Peyer's patch (tissue), 4 donors: ENCODE measurements around the gene SLC6A7. TPM values are rescaled to one million over a fixed set of nuclear protein-coding genes. Genes with fewer than 3 reads are reported as not detected.
A peak's percentile ranks its signal among the peaks of the same experiment; 100 is the strongest.

ENCODE experiments used
- DNase-seq, 3 donors: peaks; one replicate each; pipeline ENCODE4 v3.0.0-alpha.2; 2017 to 2019
- H3K27ac ChIP-seq, 4 donors: fragments of 200-600 bp; sonication (generic); one replicate each; pipeline ENCODE4 v1.5.1; 2016 to 2019
- H3K27me3 ChIP-seq, 2 donors: fragments of 200-600 bp; sonication (generic); one replicate each; pipeline ENCODE4 v1.5.1; 2019
- H3K36me3 ChIP-seq, 3 donors: fragments of 200-600 bp; sonication (generic); one replicate each; pipeline ENCODE4 v1.5.1; 2016 to 2019
- H3K4me1 ChIP-seq, 4 donors: fragments of 200-600 bp; sonication (generic); one replicate each; pipeline ENCODE4 v1.5.1; 2016 to 2019
- H3K4me3 ChIP-seq, 4 donors: fragments of 200-600 bp; sonication (generic); 1 replicate in 3 of 4; 2 replicates in 1 of 4; pipeline ENCODE4 v1.5.1; 2016 to 2019; ENCODE audit warnings: mild to moderate bottlenecking in 1 of 4
- H3K9me3 ChIP-seq, 4 donors: fragments of 200-600 bp; sonication (generic); one replicate each; pipeline ENCODE4 v1.5.1; 2016 to 2019; ENCODE audit warnings: mild to moderate bottlenecking in 1 of 4
- CTCF ChIP-seq, 6 experiments: fragments of 450-650 bp in 4 of 6; fragments of 200-600 bp in 2 of 6; sonication (generic) in 1 of 6; IDR thresholded peaks; one replicate each; pipeline ENCODE4 v1.5.1; 2017 to 2019; ENCODE audit warnings: antibody characterized with exemption in 6 of 6, mild to moderate bottlenecking in 3 of 6, moderate library complexity in 1 of 6
- POLR2A ChIP-seq, 2 donors: fragments of 450-650 bp; IDR thresholded peaks; one replicate each; pipeline ENCODE4 v1.5.1; 2017; ENCODE audit warnings: antibody characterized with exemption in 2 of 2, mild to moderate bottlenecking in 2 of 2, moderate library complexity in 2 of 2
- total RNA-seq, 4 donors: library from RNA; depleted of rRNA; stranded (reverse); fragments of >200 nt; gene quantifications; one replicate each; pipeline ENCODE4 v1.1.0, GENCODE V29; 2016

SLC6A7 gene
- total RNA-seq, 4 donors from 2014 or later: 12.3 to 41.6 (median 19.9) TPM

GRCh38 chr5:150153483-150153882, 36.4 kb upstream of the SLC6A7 start:
- Histone ChIP-seq H3K4me3 (peak overlapping the region; percentile 0 to 44 (median 23)), H3K36me3 (no peaks in the 10 kb centered on the region), H3K9me3 (no peaks in the 10 kb centered on the region), H3K4me1 (no peaks in the 10 kb centered on the region), H3K27ac (peak overlapping the region in 3 of 4 donors; percentile 63 to 79 (median 65)), H3K27me3 (no peaks in the 10 kb centered on the region)
- no peak for DNase-seq
- TF ChIP-seq POLR2A (IDR thresholded peaks at IDR 0.05): no peak

GRCh38 chr5:150153957-150154617, 35.8 kb upstream of the SLC6A7 start:
- Histone ChIP-seq H3K4me3 (peak overlapping the region; percentile 7 to 44 (median 34)), H3K27me3 (no peaks in the 10 kb centered on the region), H3K36me3 (no peaks in the 10 kb centered on the region), H3K27ac (peak overlapping the region; percentile 56 to 79 (median 64)), H3K4me1 (no peaks in the 10 kb centered on the region), H3K9me3 (no peaks in the 10 kb centered on the region)
- DNase-seq: no peak
- TF ChIP-seq POLR2A (IDR thresholded peaks at IDR 0.05) (no peak), CTCF (IDR thresholded peaks at IDR 0.05) (no peak)

- H3K36me3 ChIP-seq: no peaks in the 10 kb centered on the region
- DNase-seq: no peak
- peak overlapping the region; percentile 56 to 79 (median 64) for H3K27ac ChIP-seq
- H3K4me3 ChIP-seq: peak overlapping the region; percentile 29 to 50 (median 42)
- H3K9me3 ChIP-seq: no peaks in the 10 kb centered on the region
- no peaks in the 10 kb centered on the region for H3K4me1 ChIP-seq
- no peaks in the 10 kb centered on the region for H3K27me3 ChIP-seq
- no peak for TF ChIP-seq CTCF (IDR thresholded peaks at IDR 0.05)
- TF ChIP-seq POLR2A (IDR thresholded peaks at IDR 0.05): no peak
Measured at GRCh38 chr5:150154618-150155128, 35.2 kb upstream of the SLC6A7 start.

GRCh38 chr5:150155258-150156026, 34.4 kb upstream of the SLC6A7 start, which contains the start of gene PDGFRB:
Gene PDGFRB, minus strand, starts transcription at chr5:150155845. Its CDS starts 18,798 bp downstream, at chr5:150137047.
- Histone ChIP-seq H3K27me3 (no peaks in the 10 kb centered on the region), H3K4me3 (peak within 1 kb of the TSS; percentile 29 to 50 (median 42))

GRCh38 chr5:150156027-150156368, 33.9 kb upstream of the SLC6A7 start:
- H3K4me3 ChIP-seq: peak overlapping the region; percentile 29 to 50 (median 42)
- no peak for DNase-seq
- no peaks in the 10 kb centered on the region for H3K36me3 ChIP-seq
- no peak for TF ChIP-seq CTCF (IDR thresholded peaks at IDR 0.05)
- no peak for TF ChIP-seq POLR2A (IDR thresholded peaks at IDR 0.05)
- peaks cover 0 to 4% (median 0%) of the 10 kb centered on the region in 4 donors for H3K4me1 ChIP-seq
- peak overlapping the region; percentile 44 to 80 (median 68) for H3K27ac ChIP-seq
- H3K27me3 ChIP-seq: no peaks in the 10 kb centered on the region
- H3K9me3 ChIP-seq: no peaks in the 10 kb centered on the region

More at GRCh38 chr5:150155258-150156026, 34.4 kb upstream of the SLC6A7 start, which contains the start of gene PDGFRB:
- Histone ChIP-seq H3K4me1 (peaks cover 0 to 4% (median 0%) of the 10 kb centered on the region in 4 donors), H3K36me3 (no peaks in the 10 kb centered on the region), H3K27ac (peak within 1 kb of the TSS; percentile 56 to 80 (median 72)), H3K9me3 (no peaks in the 10 kb centered on the region)
- TF ChIP-seq POLR2A (IDR thresholded peaks at IDR 0.05): no peak
- TF ChIP-seq CTCF (IDR thresholded peaks at IDR 0.05): no peak
- DNase-seq: peak; percentile 71 to 88 (median 73)

- Histone ChIP-seq H3K36me3 (no peaks in the 10 kb centered on the region), H3K4me1 (peaks cover 0 to 4% (median 0%) of the 10 kb centered on the region in 4 donors), H3K27ac (peak overlapping the region; percentile 44 to 80 (median 68)), H3K4me3 (no peak overlapping the region), H3K27me3 (no peaks in the 10 kb centered on the region), H3K9me3 (no peaks in the 10 kb centered on the region)
- TF ChIP-seq CTCF (IDR thresholded peaks at IDR 0.05): no peak
- TF ChIP-seq POLR2A (IDR thresholded peaks at IDR 0.05): no peak
- no peak for DNase-seq
Measured at GRCh38 chr5:150156540-150156939, 33.3 kb upstream of the SLC6A7 start.
